Mesothelial cell of epicardium (in vitro differentiated cells): Measurements from ENCODE around the gene HDLBP. TPM values are rescaled to one million over a fixed set of nuclear protein-coding genes. Genes with fewer than 3 reads are reported as not detected.

Experiments
- DNase-seq, 2 experiments: peaks; one replicate each; pipeline ENCODE4 v3.0.0; 2021; ENCODE audit warnings: low spot score in 2 of 2; ENCODE audit not compliant: unreplicated experiment in 2 of 2
- H3K27ac Mint-ChIP-seq: 2 replicates; pipeline ENCODE4 v1.8.0; 2021; ENCODE audit warnings: mixed read lengths
- H3K27me3 Mint-ChIP-seq: 2 replicates; pipeline ENCODE4 v1.8.0; 2021; ENCODE audit warnings: low read depth, mixed read lengths
- H3K36me3 Mint-ChIP-seq: 2 replicates; pipeline ENCODE4 v1.8.0; 2021; ENCODE audit warnings: mixed read lengths
- H3K4me1 Mint-ChIP-seq: 2 replicates; pipeline ENCODE4 v1.8.0; 2021; ENCODE audit warnings: mixed read lengths
- H3K4me3 Mint-ChIP-seq: 2 replicates; pipeline ENCODE4 v1.8.0; 2021; ENCODE audit warnings: mild to moderate bottlenecking, moderate library complexity, mixed read lengths
- H3K9me3 Mint-ChIP-seq: 2 replicates; pipeline ENCODE4 v1.8.0; 2021; ENCODE audit warnings: mixed read lengths
- CTCF ChIP-seq: fragments of 200-600 bp; sonication (generic); IDR thresholded peaks from one replicate; pipeline ENCODE4 v1.5.0; 2021; ENCODE audit warnings: antibody characterized with exemption; ENCODE audit not compliant: unreplicated experiment
- total RNA-seq: library from RNA; stranded (reverse); gene quantifications from 3 replicates; pipeline ENCODE4 v1.2.1, GENCODE V29; 2021

The HDLBP gene
- total RNA-seq, 1 donor from 2014 or later = 484 TPM

- TF ChIP-seq CTCF = no peak
- no peak for DNase-seq
- Mint-ChIP-seq H3K27ac (no peak overlapping the region), H3K4me3 (no peak overlapping the region), H3K36me3 (peaks cover 65% of the 10 kb centered on the region), H3K27me3 (no peaks in the 10 kb centered on the region), H3K9me3 (no peaks in the 10 kb centered on the region), H3K4me1 (no peaks in the 10 kb centered on the region)
Measured at GRCh38 chr2:241240320-241241004, 75.0 kb downstream of the HDLBP start.

- H3K4me3 Mint-ChIP-seq = no peak overlapping the region
- no peak for DNase-seq
- TF ChIP-seq CTCF = no peak
- no peaks in the 10 kb centered on the region for H3K9me3 Mint-ChIP-seq
- no peaks in the 10 kb centered on the region for H3K27me3 Mint-ChIP-seq
- peaks cover 71% of the 10 kb centered on the region for H3K36me3 Mint-ChIP-seq
- no peaks in the 10 kb centered on the region for H3K4me1 Mint-ChIP-seq
- no peak overlapping the region for H3K27ac Mint-ChIP-seq
Measured at GRCh38 chr2:241239552-241240202, 75.8 kb downstream of the HDLBP start.

DNA sequence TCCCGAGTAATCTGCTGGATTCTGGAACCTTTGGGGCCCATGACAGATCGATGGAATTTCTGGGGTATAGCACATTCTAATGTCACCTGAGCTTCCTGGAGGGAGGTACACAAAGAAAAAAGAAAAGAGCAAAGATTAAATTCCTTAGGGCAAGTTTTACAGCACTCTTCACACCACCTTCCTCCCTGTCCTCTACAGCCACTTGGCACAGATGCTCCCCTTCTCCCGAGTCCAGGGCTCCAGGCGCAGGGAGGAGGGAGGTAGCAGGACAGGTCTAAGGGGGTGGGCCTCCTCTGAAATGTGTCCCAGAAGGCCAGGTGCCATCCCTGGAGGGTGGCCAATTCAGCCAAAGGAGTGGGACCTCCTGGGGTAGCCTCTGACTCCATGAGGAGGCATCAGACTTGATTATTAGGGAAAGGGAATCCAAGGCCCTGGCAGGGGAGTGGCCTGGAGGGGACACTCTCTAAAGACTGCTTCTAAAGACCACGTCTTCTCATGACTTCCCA, 76.7 kb downstream of the HDLBP start:
- no peak for DNase-seq
- H3K4me1 Mint-ChIP-seq = no peaks in the 10 kb centered on the region
- no peak for TF ChIP-seq CTCF
- H3K4me3 Mint-ChIP-seq = no peak overlapping the region
- no peaks in the 10 kb centered on the region for H3K9me3 Mint-ChIP-seq
- peaks cover 71% of the 10 kb centered on the region for H3K36me3 Mint-ChIP-seq
- no peak overlapping the region for H3K27ac Mint-ChIP-seq
- H3K27me3 Mint-ChIP-seq = no peaks in the 10 kb centered on the region

DNA sequence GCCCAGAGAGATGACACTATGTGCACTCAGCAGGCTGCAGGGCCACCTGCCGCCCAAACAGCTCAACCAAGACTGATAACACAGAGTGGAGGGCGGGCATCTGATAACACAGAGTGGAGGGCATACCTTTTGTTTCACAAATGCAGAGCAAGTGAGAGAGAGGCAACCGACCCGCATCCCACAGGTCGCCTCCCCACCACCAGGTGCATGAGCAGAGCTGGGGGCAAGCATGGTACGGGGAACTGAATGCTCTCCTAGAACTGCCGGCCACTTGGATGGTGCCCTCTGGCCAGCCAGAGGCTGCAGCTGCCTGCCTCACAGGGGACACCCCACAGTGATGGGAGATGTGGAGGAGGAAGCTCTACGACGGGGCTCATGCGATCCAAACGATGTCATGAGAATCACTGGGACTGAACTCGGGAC, 77.5 kb downstream of the HDLBP start:
- Mint-ChIP-seq H3K9me3 (no peaks in the 10 kb centered on the region), H3K4me3 (no peak overlapping the region), H3K36me3 (peaks cover 73% of the 10 kb centered on the region), H3K4me1 (no peaks in the 10 kb centered on the region), H3K27ac (no peak overlapping the region), H3K27me3 (no peaks in the 10 kb centered on the region)
- no peak for TF ChIP-seq CTCF
- no peak for DNase-seq

DNA sequence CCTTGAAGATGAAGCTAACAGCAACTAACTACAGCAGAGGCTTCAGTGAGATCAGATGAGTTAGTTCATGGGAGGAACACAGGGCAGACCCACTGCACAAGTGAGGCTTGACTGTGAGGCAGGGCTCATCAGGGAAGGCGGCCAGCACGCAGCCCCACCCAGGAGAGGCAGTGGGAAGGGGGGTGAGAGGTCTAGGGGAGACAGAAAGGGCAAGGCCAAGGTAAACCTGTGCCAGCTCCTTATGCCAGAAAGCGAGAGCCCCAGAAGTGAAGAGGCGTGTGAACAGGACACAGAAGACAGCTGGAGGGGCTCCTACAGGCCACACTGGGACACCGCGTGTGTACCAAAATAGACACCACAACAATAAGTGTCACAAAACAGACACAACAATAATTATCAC, 78.4 kb downstream of the HDLBP start:
- DNase-seq = no peak
- Mint-ChIP-seq H3K9me3 (no peaks in the 10 kb centered on the region), H3K36me3 (peaks cover 67% of the 10 kb centered on the region), H3K27ac (no peak overlapping the region), H3K4me3 (no peak overlapping the region), H3K27me3 (no peaks in the 10 kb centered on the region), H3K4me1 (no peaks in the 10 kb centered on the region)
- TF ChIP-seq CTCF = no peak
